Right renal pelvis (tissue), 4 donors: ENCODE measurements around the gene ANK3. TPM values are rescaled to one million over a fixed set of nuclear protein-coding genes. Genes with fewer than 3 reads are reported as not detected.

Experiments
- DNase-seq, 4 donors: peaks; one replicate each; pipeline ENCODE4 v3.0.0-alpha.2; 2013; ENCODE audit warnings: low read depth in 4 of 4, low spot score in 3 of 4, missing footprints in 1 of 4
- polyA plus RNA-seq, 4 donors: library from polyadenylated mRNA; unstranded; fragments of 120-200 nt; gene quantifications; one replicate each; pipeline ENCODE4 v1.2.1, GENCODE V29; 2013; ENCODE audit not compliant: insufficient read length in 4 of 4

ANK3 gene
- polyA plus RNA-seq, 4 donors, result 129 to 154 (median 141) TPM

DNA sequence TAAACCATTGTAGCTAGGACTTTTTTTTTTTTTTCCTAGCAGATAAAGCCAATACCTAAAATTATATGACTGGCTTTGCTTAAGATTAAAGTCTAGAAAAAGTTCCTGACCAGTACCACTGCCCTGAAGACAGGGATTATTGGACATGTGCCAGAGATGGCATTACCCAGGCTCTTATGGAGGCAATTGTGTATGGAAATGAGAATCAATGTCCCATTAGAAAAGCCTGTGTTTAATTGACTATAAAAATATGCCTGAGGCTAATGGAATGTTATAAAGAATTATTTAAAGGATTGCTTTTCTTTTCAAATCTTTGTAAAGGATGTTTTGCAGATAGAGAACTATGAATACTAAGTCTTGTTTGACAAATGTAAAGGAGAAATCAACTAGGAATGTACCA, 196.7 kb downstream of the ANK3 start:
- no peak for DNase-seq

GRCh38 chr10:60189861-60190475, 199.7 kb downstream of the ANK3 start:
- no peak for DNase-seq

DNA sequence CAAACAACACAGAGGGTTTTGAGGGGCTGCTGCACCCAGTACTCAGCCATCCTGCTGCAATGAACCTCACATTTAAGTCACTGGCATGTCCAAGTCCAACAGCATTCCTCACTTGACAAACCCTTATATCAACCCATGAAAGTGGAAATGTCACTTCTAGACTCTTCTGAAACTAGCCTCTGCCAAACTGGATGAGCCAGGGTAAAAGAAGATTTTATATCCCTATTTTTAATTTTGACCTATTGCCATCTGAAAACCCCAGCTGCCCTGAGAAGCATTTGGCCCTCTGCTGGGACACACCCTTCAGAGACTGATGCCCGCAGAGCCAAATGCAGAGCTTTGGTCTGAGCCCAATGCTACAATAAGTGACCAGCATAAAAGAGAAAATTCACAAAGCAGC, 201.1 kb downstream of the ANK3 start:
- DNase-seq, result no peak

DNA sequence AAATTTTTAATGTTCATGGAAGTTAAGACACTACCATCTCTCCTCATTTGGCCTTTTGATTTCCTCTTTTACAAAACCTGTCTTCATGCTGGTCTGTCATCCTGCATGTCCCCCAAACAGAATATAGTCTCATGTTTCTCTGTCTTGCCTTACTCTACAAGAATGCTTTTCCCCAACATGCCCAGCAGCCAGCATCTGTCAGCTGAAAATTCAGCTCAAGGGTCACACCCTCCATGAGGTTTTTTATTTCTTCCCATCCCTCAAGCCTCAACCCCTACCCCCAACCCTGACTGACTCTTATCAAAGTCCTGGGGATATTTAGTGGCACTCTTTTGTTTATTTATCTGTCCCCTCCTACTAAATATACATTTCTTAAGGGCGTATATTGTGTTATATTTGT, 202.0 kb downstream of the ANK3 start:
- DNase-seq, result no peak

DNA sequence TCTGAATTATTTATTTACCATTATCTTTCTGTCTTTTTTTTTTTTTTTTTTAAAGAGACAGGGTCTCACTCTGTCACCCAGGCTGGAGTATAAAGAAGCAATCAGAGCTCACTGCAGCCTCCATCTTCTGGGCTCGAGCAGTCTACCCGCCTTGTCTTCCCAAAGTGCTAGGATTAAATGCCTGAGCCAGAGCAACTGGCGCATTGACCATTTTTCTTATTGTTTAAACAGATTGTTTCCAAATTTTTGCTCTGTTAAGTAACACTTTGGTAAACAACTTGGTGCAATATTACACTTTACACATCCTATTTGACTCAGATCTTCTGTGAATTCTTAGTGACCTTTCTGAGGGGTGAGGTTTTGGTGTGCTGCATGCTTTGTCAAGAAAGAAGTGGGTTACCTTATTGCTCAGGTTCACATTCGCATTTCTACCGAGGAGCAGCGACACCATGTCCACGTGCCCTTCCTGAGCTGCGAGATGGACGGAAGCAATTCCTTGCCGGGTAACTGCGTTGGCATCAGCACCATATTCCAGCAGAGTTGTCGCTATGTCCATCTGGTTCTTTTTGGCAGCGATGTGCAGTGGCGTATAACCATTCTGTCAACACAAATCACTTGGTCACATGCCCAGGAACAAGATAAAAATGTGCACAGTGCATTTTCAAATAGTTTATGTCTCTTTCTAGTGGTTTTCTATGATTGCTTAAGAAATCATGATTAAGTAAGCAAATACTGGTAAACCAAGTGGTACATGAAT, 203.2 kb downstream of the ANK3 start:
- DNase-seq, result no peak

DNA sequence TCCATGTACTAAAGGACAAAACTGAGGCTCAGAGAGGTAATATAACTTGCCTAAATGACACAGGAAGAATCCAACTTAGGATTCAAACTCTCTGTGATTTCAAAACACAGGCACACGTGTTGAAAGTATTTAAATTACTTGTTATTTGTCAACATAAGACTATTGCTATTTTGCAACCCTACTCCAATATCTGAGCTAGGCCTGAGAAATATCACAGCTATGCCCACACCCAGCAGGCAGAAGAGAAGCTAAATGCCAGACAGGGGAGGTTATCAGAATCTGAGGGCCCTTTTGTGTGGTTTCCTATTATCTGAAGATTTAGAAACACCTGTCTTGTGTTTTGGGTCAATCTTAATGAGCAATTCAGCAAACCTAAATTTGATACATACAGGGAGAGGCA, 204.3 kb downstream of the ANK3 start:
- DNase-seq, result no peak

DNA sequence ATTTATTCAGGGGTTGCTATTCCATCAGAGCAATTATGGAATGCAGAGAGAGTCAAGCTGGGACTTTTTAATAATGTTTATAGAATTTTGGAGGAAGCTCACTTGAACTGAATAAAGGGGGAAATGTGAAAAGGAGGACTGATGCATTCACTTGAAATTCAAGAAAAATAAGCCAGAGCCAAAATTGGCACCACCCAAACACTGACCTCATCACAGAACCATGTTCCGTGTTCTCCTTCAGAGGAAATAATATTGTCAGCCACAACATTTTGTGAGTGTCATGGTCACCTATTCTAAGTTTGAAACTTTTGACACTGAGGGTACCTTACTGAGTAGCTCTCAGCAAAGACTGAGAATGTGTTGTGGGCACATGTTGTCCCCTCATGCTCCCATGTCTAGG, 207.0 kb downstream of the ANK3 start:
- no peak for DNase-seq

GRCh38 chr10:60176925-60177324, 212.8 kb downstream of the ANK3 start:
- no peak for DNase-seq

- DNase-seq, result no peak
Observed at GRCh38 chr10:60175441-60175971, 214.2 kb downstream of the ANK3 start.

- DNase-seq, result no peak
Observed at GRCh38 chr10:60172363-60172990, 217.2 kb downstream of the ANK3 start.

- DNase-seq, result no peak
Observed at GRCh38 chr10:60171436-60172013, 218.2 kb downstream of the ANK3 start.

- DNase-seq, result no peak
Observed at GRCh38 chr10:60170250-60170649, 219.4 kb downstream of the ANK3 start.

DNA sequence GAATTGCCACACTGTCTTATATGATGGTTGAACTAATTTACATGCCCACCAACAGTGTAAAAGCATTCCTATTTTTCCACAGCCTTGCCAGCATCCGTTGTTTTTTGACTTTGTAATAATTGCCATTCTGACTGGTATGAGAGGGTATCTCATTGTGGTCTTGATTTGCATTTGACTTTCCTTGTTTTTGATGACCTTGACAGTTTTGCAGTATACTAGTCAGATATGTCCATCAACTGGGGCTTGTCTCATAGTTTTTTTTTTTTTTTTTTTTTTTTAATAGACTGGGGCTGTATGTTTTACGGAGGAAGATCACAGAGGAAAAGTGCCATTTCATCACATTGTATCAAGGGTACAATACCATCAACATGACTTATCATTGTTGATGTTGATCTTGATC, 220.6 kb downstream of the ANK3 start:
- DNase-seq, result no peak

- DNase-seq, result peak in 2 of 4 donors; percentile 4 to 16
Observed at GRCh38 chr10:60167050-60167449, 222.6 kb downstream of the ANK3 start.

- no peak for DNase-seq
Observed at GRCh38 chr10:60163786-60164185, 225.9 kb downstream of the ANK3 start.

GRCh38 chr10:60162631-60163030, 227.0 kb downstream of the ANK3 start:
- no peak for DNase-seq

- no peak for DNase-seq
Observed at GRCh38 chr10:60155943-60156683, 233.6 kb downstream of the ANK3 start.

DNA sequence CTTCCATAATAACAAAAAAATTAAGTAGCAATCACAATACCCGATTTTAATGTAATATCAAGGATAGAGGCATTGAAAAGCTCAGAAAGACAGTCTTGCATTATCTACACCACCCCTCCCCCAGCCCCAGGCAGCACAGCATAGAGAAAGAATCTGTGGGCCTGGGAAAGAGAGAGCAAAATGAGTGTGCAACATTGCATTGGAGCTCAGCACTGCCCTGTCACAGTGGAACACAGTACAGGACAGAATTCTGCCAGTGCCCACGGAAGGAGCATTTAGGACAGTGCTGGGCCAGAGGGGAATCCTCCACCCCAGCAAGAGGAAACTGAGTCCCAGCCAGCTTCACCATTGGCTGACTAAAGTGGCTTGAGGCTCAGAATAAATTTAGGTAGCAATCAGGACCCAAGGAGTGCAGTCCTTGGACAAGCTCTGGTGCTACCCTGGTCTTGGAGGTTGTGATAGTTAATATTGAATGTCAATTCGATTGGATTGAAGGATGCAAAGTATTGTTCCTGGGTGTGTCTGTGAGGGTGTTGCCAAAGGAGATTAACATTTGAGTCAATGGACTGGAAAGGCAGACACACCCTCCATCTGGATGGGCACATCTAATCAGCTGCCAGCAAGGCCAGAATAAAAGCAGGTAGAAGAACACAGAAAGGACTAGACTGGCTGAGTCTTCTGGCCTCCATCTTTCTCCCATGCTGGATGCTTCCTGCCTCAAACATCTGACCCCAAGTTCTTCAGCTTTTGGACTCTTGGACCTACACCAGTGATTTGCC, 234.4 kb downstream of the ANK3 start:
- no peak for DNase-seq

DNA sequence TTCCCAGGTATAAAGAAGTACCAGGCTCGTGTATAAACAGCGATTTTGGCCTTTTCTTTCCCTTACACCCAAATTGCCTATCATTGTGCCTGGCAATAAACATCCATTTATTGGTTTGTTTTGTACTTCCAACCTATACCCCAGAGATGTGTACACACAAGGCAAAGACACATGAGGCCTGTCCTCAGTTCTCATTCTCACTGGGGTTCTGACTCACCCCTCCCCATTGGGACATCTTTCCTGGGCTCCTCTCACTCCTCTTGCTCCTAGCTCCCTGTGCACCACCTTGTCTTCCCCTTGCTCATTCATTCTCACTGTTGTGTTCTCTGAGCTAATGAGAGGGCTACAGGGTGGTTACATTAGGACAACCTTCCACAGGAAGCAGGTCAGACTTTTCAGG, 240.7 kb downstream of the ANK3 start:
- DNase-seq, result no peak
